Measurements from ENCODE around the gene CMTR1.

DNA sequence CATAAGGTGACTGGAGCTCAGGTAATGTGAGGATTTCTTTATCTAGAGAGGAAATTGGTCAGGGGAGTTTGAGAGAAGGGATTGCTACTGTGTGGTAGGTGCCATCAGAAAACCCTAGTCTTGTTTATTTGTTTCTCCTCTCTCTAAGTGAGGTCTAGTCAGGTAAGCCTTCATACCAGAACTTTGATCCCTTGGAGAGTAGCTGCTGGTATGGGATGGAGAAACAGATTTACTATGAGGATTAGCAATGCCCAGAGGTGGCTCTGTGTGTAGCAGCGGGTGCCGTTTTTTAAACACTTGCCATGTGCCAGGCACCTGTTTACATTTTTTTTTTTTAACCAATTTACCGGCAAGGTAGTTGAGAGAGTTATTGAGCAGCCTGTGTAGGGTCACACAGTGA, 19.5 kb downstream of the CMTR1 start:
- TF ChIP-seq POLR2A (IDR thresholded peaks at IDR 0.05) = no peak
- TF ChIP-seq, protein P1, sequence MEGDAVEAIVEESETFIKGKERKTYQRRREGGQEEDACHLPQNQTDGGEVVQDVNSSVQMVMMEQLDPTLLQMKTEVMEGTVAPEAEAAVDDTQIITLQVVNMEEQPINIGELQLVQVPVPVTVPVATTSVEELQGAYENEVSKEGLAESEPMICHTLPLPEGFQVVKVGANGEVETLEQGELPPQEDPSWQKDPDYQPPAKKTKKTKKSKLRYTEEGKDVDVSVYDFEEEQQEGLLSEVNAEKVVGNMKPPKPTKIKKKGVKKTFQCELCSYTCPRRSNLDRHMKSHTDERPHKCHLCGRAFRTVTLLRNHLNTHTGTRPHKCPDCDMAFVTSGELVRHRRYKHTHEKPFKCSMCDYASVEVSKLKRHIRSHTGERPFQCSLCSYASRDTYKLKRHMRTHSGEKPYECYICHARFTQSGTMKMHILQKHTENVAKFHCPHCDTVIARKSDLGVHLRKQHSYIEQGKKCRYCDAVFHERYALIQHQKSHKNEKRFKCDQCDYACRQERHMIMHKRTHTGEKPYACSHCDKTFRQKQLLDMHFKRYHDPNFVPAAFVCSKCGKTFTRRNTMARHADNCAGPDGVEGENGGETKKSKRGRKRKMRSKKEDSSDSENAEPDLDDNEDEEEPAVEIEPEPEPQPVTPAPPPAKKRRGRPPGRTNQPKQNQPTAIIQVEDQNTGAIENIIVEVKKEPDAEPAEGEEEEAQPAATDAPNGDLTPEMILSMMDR (IDR thresholded peaks at IDR 0.05) = no peak
- no peak for TF ChIP-seq EP300 (IDR thresholded peaks at IDR 0.05)

Data from ovary (tissue), 3 donors.